Measurements from ENCODE around the gene SORCS1.

GRCh38 chr10:106772957-106773356 lies 391.5 kb downstream of the SORCS1 start:
- TF ChIP-seq CTCF (IDR thresholded peaks at IDR 0.05) (no peak), POLR2A (IDR thresholded peaks at IDR 0.05) (no peak)
